ENCODE results near the gene NOS3.

Gene NOS3

DNA sequence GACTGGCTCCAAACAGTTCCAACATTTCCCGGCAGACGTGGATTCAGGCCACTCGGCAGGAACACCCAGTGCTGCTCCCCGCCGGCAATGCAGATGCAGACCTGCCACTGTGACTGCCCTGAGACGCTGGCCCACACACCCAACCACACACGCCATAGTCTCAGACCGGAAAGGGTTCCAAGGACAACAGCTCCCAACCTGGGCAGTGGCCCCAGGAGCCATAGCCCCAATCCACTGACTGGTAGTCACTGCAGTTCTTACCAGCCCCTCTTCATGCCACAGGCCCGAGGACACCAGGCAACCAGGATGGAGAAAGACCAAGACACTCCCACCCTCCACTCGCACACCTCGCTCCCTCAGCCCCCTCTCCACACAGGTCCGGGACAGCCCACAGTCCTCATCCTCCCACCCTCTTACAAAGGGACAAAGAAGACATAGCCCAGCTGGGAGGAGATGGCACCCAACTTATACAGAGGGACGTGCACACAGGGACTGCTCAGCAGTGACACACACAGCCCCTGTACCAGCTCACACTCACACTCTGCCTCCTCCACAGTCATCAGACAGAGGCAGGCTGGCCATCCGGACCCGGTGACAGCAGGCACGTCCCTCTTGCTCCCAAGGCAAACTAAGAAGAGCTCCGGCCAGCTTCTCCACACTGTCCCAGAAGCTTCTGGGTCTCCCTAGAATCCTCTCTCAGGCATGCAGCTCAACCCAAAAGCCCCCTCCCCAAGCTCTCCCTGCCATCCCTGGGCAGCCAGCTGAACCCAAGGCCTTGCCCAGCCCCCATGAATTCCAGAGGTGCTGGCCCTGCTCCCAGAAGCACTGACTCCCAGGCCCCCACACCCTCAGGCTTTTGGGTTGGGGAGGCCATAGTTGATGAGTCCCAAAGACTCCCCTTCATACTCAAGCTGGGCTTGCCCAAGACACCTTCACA is 37.5 kb upstream of the NOS3 start:
- TF ChIP-seq, protein P1, sequence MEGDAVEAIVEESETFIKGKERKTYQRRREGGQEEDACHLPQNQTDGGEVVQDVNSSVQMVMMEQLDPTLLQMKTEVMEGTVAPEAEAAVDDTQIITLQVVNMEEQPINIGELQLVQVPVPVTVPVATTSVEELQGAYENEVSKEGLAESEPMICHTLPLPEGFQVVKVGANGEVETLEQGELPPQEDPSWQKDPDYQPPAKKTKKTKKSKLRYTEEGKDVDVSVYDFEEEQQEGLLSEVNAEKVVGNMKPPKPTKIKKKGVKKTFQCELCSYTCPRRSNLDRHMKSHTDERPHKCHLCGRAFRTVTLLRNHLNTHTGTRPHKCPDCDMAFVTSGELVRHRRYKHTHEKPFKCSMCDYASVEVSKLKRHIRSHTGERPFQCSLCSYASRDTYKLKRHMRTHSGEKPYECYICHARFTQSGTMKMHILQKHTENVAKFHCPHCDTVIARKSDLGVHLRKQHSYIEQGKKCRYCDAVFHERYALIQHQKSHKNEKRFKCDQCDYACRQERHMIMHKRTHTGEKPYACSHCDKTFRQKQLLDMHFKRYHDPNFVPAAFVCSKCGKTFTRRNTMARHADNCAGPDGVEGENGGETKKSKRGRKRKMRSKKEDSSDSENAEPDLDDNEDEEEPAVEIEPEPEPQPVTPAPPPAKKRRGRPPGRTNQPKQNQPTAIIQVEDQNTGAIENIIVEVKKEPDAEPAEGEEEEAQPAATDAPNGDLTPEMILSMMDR (IDR thresholded peaks at IDR 0.05; ENCODE audit: extremely low read depth, missing control alignments), result no peak

DNA sequence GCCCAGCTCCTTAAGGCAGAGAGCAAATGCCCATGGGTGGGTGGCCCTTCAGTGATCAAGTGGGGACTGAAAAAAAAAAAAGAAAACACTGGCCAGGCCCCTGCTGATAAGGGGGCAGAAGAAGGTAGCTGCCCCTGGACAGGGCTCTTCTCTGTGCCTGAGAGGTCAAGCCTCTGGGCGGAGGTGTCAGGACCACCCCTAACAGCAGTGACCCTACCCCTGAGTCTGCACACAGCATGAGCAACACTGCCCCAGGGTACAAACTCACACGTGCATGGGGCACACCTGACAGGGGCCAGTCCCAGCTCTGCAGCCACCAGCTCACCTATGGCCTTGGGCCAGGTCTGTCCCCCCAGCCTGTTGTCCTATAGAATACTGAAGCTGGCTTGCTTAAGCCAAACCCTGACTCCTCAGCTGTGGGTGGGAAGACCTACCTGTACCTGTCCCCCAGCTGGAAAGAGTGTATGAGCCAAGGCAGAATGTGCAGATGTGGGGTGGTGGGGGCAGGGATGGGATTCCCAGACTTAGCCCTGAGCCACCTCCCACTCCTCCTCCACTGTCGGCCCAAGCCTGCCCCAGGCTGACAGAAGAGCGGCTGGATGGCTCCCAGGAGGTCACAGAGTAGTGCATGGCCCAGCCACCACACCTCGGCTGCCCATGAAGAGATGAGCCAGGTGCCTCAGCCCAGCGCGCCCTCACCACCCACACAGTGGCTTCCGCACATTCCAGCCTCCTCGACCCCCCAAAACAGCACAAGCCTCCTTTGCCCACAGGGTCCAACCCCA is 36.4 kb upstream of the NOS3 start:
- TF ChIP-seq, protein P1 (IDR thresholded peaks at IDR 0.05; ENCODE audit: extremely low read depth, missing control alignments), result no peak

More for the DNA sequence above, 37.5 kb upstream of the NOS3 start:
- DNase-seq (ENCODE audit: low spot score), result no peak

DNA sequence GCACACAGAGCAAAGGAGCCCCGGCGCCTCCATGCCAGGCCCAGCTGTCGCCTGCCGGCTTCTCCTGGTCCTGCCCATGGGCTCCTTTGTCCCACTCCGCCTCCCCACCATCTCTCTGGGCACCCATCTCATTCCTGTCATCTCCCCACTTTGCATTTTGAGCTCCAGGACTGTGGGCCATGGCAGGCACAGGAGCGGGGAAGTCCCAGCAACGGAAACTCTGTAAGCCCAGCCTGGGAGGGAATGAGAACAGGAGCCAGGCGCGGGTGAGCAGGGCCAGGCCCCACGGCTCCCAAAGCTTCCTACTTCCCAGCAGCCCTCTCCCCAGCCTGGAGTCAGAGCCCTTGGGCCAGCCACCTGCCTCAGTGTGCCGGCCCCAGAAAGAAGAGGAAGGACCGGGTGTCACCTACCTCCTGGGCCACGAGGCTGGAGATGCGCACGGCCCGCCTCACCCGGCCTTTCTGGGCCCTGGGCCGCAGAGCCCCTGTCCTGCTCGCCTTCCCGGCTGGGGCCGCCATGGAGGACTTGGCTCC is 35.8 kb upstream of the NOS3 start:
- TF ChIP-seq, protein P1 (IDR thresholded peaks at IDR 0.05; ENCODE audit: extremely low read depth, missing control alignments), result no peak
- no peak for DNase-seq (ENCODE audit: low spot score)

More for the DNA sequence above, 36.4 kb upstream of the NOS3 start:
- no peak for DNase-seq (ENCODE audit: low spot score)

DNA sequence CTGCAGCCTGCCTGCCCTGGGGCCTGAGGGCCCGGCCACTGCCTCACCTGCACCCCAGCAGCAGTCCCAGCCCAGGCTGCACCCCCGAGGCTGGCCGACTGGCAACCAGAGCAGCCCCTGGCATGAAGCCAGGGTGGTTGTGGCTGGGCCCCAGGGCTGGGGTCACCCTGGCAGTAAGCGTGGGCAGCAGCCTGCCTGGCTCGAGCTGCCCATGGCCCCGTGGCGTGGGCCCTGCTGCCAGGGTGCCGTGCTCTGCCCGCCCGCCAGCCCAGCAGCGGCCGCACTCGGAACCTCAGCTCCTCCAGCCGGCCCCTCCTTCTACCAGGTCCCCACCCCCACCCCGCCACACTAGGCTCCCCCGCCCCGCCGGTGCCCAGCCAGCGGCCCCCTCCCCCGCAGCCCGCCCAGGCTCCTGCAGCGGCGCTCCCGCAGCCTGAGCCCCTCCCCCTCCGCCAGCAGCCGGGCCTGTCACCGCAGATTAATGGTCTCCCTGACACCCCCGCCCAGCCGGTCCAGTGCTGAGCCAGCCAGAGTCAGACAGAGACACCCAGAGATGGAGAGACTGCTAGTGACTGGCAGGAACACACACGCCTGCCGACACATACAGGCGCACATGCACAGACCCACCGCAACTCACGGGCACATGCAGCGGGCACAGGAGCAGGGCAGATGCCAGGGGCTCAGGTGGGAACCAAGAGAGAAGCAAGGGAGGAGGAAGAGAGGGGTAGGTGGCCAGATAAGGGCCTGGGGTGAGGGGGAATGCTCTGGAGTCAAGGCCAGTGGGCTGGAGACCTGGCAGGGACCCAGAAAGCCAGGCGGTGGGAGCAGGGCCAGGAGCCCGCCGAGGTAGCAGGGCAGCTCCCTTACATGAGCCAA is 35.1 kb upstream of the NOS3 start:
- DNase-seq (ENCODE audit: low spot score), result no peak

DNA sequence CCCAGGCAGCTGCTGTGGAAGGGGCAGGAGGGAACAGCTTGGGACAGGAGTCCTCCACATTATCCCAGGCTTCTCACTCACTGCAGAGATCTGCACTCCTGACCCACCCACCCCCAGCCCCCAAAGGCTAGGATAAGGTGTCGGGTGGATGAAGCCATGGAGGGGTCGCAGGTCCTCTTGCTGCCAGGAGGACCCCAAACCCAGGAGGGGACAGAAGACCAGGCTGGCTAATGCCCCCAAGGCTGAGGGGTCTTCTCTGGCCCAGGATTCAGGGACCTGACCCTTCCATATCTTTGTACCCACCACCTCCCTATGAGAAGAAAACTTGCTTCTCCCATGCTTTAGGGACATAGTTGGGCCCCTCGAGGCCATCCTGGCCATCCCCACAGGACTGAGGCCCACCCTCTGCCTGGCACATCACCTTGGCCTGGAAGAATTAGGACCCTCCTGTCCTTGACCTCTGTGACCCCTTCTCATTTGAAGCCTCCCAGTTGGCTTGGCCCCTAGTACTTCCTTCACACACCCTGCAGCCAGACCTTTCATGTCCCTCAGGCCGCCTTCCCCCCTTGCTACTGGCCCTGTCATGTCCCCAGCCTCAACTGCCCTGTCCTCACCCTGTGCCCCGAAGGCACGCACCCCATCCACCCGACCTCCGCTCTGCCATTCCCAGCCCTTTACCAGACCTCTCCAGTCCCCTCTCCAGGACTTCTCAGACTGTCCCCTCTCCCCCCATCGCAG is 34.3 kb upstream of the NOS3 start:
- no peak for DNase-seq (ENCODE audit: low spot score)
- TF ChIP-seq, protein P1 (IDR thresholded peaks at IDR 0.05; ENCODE audit: extremely low read depth, missing control alignments), result no peak

More for the DNA sequence above, 35.1 kb upstream of the NOS3 start:
- TF ChIP-seq, protein P1 (IDR thresholded peaks at IDR 0.05; ENCODE audit: extremely low read depth, missing control alignments), result no peak

Measured in GM20000 (cell line).